Measurements from ENCODE around the gene PRKX.
"Not testable (repeated sequence)": the region's sequence is repeated elsewhere in the genome, so short reads cannot be mapped to it uniquely, and the experiment has no call there.

DNA sequence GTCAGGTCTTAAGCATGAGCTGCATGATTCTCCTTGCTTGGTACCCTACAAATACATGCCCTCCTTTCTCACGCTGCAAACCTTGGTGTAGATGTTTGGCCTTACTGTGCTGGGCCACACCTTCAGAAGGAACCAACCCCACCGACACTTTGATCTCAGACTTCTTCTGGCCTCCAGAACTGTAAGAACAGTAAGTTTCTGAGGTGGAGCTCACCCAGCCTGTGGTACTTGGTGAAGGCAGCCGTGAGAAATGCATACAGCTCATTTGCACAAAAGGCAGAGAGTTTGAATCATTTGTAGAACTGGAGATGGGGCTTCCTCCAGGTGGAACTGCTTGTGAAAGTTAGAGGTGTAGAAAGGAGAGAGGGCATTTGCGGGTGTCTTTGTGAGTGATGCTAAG lies 21.0 kb upstream of the PRKX start:
- not testable (repeated sequence) for TF ChIP-seq POLR2A (IDR thresholded peaks at IDR 0.05); POLR2AphosphoS5 (IDR thresholded peaks at IDR 0.05; ENCODE audit: insufficient read depth in 1 of 2, low read depth in 1 of 2); CTCF (IDR thresholded peaks at IDR 0.05)

Data from vagina (tissue), 2 donors.